ENCODE results near the gene S100B. TPM values are rescaled to one million over a fixed set of nuclear protein-coding genes. Genes with fewer than 3 reads are reported as not detected.

The S100B gene
- total and polyA plus RNA-seq, 9 of the 15 experiments (the other 6 are each of a cell fraction or from before 2014, with no cell fraction given): not detected

DNA sequence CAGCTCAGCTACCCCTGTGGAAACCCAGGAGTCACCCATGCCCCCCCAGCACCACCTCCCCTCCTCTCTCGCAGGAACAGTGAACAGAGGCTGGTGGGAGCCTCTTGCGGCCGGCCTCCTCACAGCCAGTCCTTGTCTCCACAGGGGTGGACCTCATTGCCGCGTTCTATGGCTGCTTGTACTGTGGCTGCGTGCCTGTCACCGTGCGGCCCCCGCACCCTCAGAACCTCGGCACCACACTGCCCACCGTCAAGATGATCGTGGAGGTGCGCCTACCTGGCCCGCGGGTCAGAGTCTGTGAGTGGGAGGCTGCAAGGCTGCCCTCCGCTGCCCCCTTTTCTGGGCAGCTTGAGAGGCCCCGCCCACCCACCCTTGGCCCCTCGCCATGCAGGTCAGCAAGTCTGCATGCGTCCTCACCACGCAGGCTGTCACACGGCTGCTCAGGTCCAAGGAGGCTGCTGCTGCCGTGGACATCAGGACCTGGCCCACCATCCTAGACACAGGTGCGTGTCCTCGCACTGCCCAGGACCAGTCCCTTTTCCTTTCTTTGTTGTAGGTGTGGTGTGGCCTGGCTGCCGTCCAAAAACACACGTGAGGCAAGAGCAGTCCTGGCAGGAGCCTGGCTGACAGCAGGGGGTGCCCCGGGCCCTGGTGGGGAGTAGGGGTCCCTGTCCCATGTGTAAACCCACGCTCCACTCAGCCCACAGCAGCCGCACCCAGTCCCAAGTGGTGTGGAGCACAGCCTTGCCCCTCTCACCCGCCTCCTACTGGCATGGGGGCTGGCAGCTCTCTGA, 50.3 kb downstream of the S100B start (continued):
- TF ChIP-seq, protein P1, sequence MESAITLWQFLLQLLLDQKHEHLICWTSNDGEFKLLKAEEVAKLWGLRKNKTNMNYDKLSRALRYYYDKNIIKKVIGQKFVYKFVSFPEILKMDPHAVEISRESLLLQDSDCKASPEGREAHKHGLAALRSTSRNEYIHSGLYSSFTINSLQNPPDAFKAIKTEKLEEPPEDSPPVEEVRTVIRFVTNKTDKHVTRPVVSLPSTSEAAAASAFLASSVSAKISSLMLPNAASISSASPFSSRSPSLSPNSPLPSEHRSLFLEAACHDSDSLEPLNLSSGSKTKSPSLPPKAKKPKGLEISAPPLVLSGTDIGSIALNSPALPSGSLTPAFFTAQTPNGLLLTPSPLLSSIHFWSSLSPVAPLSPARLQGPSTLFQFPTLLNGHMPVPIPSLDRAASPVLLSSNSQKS (CRISPR knock-in tag; IDR thresholded peaks at IDR 0.05): no peak
- TF ChIP-seq CTBP1 (IDR thresholded peaks at IDR 0.05; ENCODE audit: borderline replicate concordance) (no peak), NFIC (IDR thresholded peaks at IDR 0.05) (peak; percentile 61), ARNT (IDR thresholded peaks at IDR 0.05) (no peak)

DNA sequence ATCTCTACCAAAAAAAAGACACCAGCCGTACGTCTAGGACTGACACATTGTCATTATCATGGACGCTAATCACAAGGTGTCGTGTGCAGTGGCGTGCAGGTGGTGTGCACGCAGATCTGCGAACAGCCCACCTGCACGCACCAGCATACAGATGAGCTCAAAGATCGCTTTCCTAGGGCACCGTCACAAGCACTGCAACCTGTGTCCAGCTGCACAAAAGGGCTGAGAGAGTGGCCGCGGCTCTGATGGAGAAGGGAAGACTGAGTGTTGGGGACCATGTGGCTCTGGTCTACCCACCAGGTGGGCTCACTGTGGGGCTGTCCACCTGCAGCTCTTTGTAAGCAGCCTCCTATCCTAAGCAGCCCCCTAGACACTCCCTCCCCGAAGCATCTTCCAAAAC, 50.9 kb downstream of the S100B start:
- Histone ChIP-seq H3K4me2 (ENCODE audit: insufficient read depth, low read length) (no peak overlapping the region), H3K9me3 (replicated peaks; ENCODE audit: control insufficient read depth, insufficient read depth, low read depth, low read length) (no peaks in the 10 kb centered on the region), H3K9ac (ENCODE audit: insufficient read depth in 1 of 2, low read depth in 2 of 2, low read length in 2 of 2) (no peak overlapping the region), H3K36me3 (ENCODE audit: control insufficient read depth, insufficient read depth, low read length) (peaks cover 42% of the 10 kb centered on the region; the same call in 2 of the 3 replicates), H3K9me1 (ENCODE audit: control insufficient read depth, insufficient read depth, low read length) (no peaks in the 10 kb centered on the region), H3K79me2 (ENCODE audit: control insufficient read depth, insufficient read depth, low read length) (no peaks in the 10 kb centered on the region), H4K20me1 (replicated peaks; ENCODE audit: control insufficient read depth, insufficient read depth, low read length) (no peaks in the 10 kb centered on the region), H2AFZ (ENCODE audit: low read depth, low read length) (no peak overlapping the region), H3K27me3 (ENCODE audit: control insufficient read depth in 2 of 2, insufficient read depth in 2 of 2, low read length in 2 of 2) (no peaks in the 10 kb centered on the region), H3K4me1 (replicated peaks in 1 of 2; ENCODE audit: control insufficient read depth in 2 of 2, insufficient read depth in 2 of 2, low read length in 2 of 2) (peaks cover 0 to 20% of the 10 kb centered on the region in 2 experiments; a peak in 2 of 5 replicates), H3K4me3 (no peak overlapping the region), H3K27ac (ENCODE audit: extremely low read depth, low read depth, low read length) (no peak overlapping the region)
- ChIA-PET CTCF (ENCODE audit: low intra/inter-chr PET ratio) (no interaction called here), POLR2A (interaction anchor here (0.5 to 1.1 kb wide), 5 partner anchors 9 to 309 kb away, joined by 3 to 5 read pairs (median 3); no protein-coding TSS in a partner anchor)
- 89% methylated on average over 13 of the region's 13 CpGs for WGBS (ENCODE audit: insufficient coverage, low coverage, missing lambda C conversion rate)
- DNase-seq (ENCODE audit: extremely low read depth in 1 of 4, low spot score in 3 of 4) (no peak), FAIRE-seq (no peak), ATAC-seq (no peak)
- no TSS peak for BruUV-seq (replicated peaks)
- TF ChIP-seq MCM5 (IDR thresholded peaks at IDR 0.05; ENCODE audit: low read depth): no peak
- TF ChIP-seq, protein P2, sequence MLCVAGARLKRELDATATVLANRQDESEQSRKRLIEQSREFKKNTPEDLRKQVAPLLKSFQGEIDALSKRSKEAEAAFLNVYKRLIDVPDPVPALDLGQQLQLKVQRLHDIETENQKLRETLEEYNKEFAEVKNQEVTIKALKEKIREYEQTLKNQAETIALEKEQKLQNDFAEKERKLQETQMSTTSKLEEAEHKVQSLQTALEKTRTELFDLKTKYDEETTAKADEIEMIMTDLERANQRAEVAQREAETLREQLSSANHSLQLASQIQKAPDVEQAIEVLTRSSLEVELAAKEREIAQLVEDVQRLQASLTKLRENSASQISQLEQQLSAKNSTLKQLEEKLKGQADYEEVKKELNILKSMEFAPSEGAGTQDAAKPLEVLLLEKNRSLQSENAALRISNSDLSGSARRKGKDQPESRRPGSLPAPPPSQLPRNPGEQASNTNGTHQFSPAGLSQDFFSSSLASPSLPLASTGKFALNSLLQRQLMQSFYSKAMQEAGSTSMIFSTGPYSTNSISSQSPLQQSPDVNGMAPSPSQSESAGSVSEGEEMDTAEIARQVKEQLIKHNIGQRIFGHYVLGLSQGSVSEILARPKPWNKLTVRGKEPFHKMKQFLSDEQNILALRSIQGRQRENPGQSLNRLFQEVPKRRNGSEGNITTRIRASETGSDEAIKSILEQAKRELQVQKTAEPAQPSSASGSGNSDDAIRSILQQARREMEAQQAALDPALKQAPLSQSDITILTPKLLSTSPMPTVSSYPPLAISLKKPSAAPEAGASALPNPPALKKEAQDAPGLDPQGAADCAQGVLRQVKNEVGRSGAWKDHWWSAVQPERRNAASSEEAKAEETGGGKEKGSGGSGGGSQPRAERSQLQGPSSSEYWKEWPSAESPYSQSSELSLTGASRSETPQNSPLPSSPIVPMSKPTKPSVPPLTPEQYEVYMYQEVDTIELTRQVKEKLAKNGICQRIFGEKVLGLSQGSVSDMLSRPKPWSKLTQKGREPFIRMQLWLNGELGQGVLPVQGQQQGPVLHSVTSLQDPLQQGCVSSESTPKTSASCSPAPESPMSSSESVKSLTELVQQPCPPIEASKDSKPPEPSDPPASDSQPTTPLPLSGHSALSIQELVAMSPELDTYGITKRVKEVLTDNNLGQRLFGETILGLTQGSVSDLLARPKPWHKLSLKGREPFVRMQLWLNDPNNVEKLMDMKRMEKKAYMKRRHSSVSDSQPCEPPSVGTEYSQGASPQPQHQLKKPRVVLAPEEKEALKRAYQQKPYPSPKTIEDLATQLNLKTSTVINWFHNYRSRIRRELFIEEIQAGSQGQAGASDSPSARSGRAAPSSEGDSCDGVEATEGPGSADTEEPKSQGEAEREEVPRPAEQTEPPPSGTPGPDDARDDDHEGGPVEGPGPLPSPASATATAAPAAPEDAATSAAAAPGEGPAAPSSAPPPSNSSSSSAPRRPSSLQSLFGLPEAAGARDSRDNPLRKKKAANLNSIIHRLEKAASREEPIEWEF (CRISPR knock-in tag; IDR thresholded peaks at IDR 0.05): no peak
- no peak for TF ChIP-seq NRF1 (conservative IDR thresholded peaks at IDR 0.05 in 1 of 2, IDR thresholded peaks at IDR 0.05 in 1 of 2)
- TF ChIP-seq ZFP30 (CRISPR knock-in tag; IDR thresholded peaks at IDR 0.05; ENCODE audit: borderline replicate concordance): no peak
- TF ChIP-seq ZNF253 (CRISPR knock-in tag; conservative IDR thresholded peaks at IDR 0.05): no peak
- no peak for TF ChIP-seq FOXA1 (IDR thresholded peaks at IDR 0.05; ENCODE audit: borderline replicate concordance)
- TF ChIP-seq HCFC1 (IDR thresholded peaks at IDR 0.05; ENCODE audit: low read depth, low read length): no peak
- in situ Hi-C loops (cut with MboI): no loop called here
- intact Hi-C loops (cut with micrococcal nuclease): no loop called here

Data from K562 (cell line).